HG03103 (cell line): Measurements from ENCODE around the gene CCR8.
"Not testable (repeated sequence)": the region's sequence is repeated elsewhere in the genome, so short reads cannot be mapped to it uniquely, and the experiment has no call there.

Experiments
- ATAC-seq: cut with Tn5 transposase; IDR thresholded peaks from one replicate; pipeline ENCODE4 v1.9.1; 2021; ENCODE audit warnings: low read depth; ENCODE audit not compliant: unreplicated experiment

CCR8 gene

GRCh38 chr3:39313289-39313688 lies 16.2 kb upstream of the CCR8 start:
- no peak for ATAC-seq

GRCh38 chr3:39315420-39315819 lies 14.1 kb upstream of the CCR8 start:
- no peak for ATAC-seq

- no peak for ATAC-seq
These were observed 11.8 kb upstream of the CCR8 start for GRCh38 chr3:39317571-39318169.

GRCh38 chr3:39318301-39318700 lies 11.2 kb upstream of the CCR8 start:
- ATAC-seq, result no peak

- ATAC-seq, result no peak
These were observed 10.3 kb upstream of the CCR8 start for GRCh38 chr3:39319249-39319648.

- not testable (repeated sequence) for ATAC-seq
These were observed 7.9 kb upstream of the CCR8 start for GRCh38 chr3:39321574-39321983.

GRCh38 chr3:39322209-39322715 lies 7.2 kb upstream of the CCR8 start:
- ATAC-seq, result not testable (repeated sequence)

- no peak for ATAC-seq
These were observed 6.6 kb upstream of the CCR8 start for GRCh38 chr3:39322936-39323335.

GRCh38 chr3:39323494-39323893 lies 6.0 kb upstream of the CCR8 start:
- no peak for ATAC-seq

- no peak for ATAC-seq
These were observed 4.3 kb upstream of the CCR8 start for GRCh38 chr3:39325236-39325635.

- no peak for ATAC-seq
These were observed 2.3 kb upstream of the CCR8 start for GRCh38 chr3:39327053-39327745.

- ATAC-seq, result peak; percentile 46
These were observed 1.7 kb upstream of the CCR8 start for GRCh38 chr3:39327746-39328349.

- no peak for ATAC-seq
These were observed 1.3 kb downstream of the CCR8 start for GRCh38 chr3:39330824-39331223.

- ATAC-seq, result no peak
These were observed 3.0 kb downstream of the CCR8 start for GRCh38 chr3:39332525-39332924.

GRCh38 chr3:39333607-39334006 lies 4.1 kb downstream of the CCR8 start:
- ATAC-seq, result no peak

- ATAC-seq, result no peak
These were observed 4.7 kb downstream of the CCR8 start for GRCh38 chr3:39334205-39334604.

- ATAC-seq, result no peak
These were observed 8.7 kb downstream of the CCR8 start for GRCh38 chr3:39338201-39338600.

GRCh38 chr3:39339086-39339485 lies 9.6 kb downstream of the CCR8 start:
- no peak for ATAC-seq

GRCh38 chr3:39343076-39343717 lies 13.7 kb downstream of the CCR8 start:
- no peak for ATAC-seq

- ATAC-seq, result no peak
These were observed 14.3 kb downstream of the CCR8 start for GRCh38 chr3:39343760-39344159.

- no peak for ATAC-seq
These were observed 15.3 kb downstream of the CCR8 start for GRCh38 chr3:39344746-39345344.
